Measurements from ENCODE around the gene ADCY3.

DNA sequence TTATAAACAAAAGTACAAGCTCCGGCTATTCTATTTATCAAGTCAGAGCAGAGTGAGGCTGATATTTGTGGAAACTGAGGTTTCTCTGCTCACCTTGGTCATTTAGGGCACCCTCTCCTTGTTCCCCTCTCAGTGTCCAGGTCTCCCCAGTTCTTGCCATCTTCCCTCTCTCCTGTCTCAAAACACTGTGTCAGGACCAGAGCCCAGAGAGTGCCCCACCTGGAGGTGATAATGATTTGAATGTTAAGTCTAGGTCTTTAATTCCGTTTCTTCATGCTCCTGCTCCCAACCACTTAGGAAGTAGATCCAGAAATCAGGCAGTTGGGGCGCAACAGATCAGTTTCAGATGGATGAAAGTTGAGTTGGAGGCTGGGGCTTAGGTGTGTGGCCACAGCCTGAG is 9.2 kb upstream of the ADCY3 start:
- TF ChIP-seq, protein P1, sequence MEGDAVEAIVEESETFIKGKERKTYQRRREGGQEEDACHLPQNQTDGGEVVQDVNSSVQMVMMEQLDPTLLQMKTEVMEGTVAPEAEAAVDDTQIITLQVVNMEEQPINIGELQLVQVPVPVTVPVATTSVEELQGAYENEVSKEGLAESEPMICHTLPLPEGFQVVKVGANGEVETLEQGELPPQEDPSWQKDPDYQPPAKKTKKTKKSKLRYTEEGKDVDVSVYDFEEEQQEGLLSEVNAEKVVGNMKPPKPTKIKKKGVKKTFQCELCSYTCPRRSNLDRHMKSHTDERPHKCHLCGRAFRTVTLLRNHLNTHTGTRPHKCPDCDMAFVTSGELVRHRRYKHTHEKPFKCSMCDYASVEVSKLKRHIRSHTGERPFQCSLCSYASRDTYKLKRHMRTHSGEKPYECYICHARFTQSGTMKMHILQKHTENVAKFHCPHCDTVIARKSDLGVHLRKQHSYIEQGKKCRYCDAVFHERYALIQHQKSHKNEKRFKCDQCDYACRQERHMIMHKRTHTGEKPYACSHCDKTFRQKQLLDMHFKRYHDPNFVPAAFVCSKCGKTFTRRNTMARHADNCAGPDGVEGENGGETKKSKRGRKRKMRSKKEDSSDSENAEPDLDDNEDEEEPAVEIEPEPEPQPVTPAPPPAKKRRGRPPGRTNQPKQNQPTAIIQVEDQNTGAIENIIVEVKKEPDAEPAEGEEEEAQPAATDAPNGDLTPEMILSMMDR (conservative IDR thresholded peaks at IDR 0.05; ENCODE audit: low read depth, low read length) = no peak
- TF ChIP-seq POLR2A (IDR thresholded peaks at IDR 0.05; ENCODE audit: low read depth, low read length) (no peak), SMC3 (IDR thresholded peaks at IDR 0.05; ENCODE audit: low read depth, low read length) (no peak), MXI1 (IDR thresholded peaks at IDR 0.05; ENCODE audit: borderline replicate concordance, low read depth, low read length) (no peak), CHD1 (IDR thresholded peaks at IDR 0.05; ENCODE audit: low read depth, low read length) (no peak)

Measured in IMR-90 (cell line).